Effector memory CD8-positive, alpha-beta T cell (primary cell): ENCODE results near the gene CCNO.

Source experiments
- ATAC-seq: fragments of 150-1000 bp; cut with Tn5 transposase; replicated peaks from 2 replicates; pipeline ENCODE4 v1.10.0; 2021; ENCODE audit warnings: mild to moderate bottlenecking, moderate library complexity
- DNase-seq, 3 experiments: peaks; one replicate each; pipeline ENCODE4 v3.0.0; 2021
- H3K27ac Mint-ChIP-seq, 2 donors: one replicate each; pipeline ENCODE4 v1.8.0; 2022; ENCODE audit warnings: mild to moderate bottlenecking in 2 of 2, mixed read lengths in 2 of 2, moderate library complexity in 2 of 2
- H3K27me3 Mint-ChIP-seq, 2 donors: one replicate each; pipeline ENCODE4 v1.8.0; 2022; ENCODE audit warnings: mixed read lengths in 2 of 2
- H3K36me3 Mint-ChIP-seq: one replicate; pipeline ENCODE4 v1.8.0; 2022; ENCODE audit warnings: mild to moderate bottlenecking, moderate library complexity, mixed read lengths; ENCODE audit not compliant: insufficient read depth
- H3K4me1 Mint-ChIP-seq, 2 donors: one replicate each; pipeline ENCODE4 v1.8.0; 2022; ENCODE audit warnings: low read depth in 2 of 2, mixed read lengths in 2 of 2
- H3K4me3 Mint-ChIP-seq, 2 donors: one replicate each; pipeline ENCODE4 v1.8.0; 2022; ENCODE audit warnings: mild to moderate bottlenecking in 2 of 2, mixed read lengths in 2 of 2, moderate library complexity in 2 of 2
- H3K9me3 Mint-ChIP-seq, 2 donors: one replicate each; pipeline ENCODE4 v1.8.0; 2022; ENCODE audit warnings: mixed read lengths in 2 of 2

The CCNO gene

GRCh38 chr5:55230086-55230629, 3.2 kb downstream of the CCNO start:
- H3K27ac Mint-ChIP-seq: no peak overlapping the region
- H3K4me1 Mint-ChIP-seq: peaks cover 30 to 42% of the 10 kb centered on the region in 2 donors
- no peak overlapping the region for H3K4me3 Mint-ChIP-seq
- H3K27me3 Mint-ChIP-seq: peaks cover 79 to 90% of the 10 kb centered on the region in 2 donors
- no peaks in the 10 kb centered on the region for H3K36me3 Mint-ChIP-seq
- ATAC-seq (no peak), DNase-seq (no peak)
- no peaks in the 10 kb centered on the region for H3K9me3 Mint-ChIP-seq

- H3K4me1 Mint-ChIP-seq: peaks cover 27 to 41% of the 10 kb centered on the region in 2 donors
- ATAC-seq (no peak), DNase-seq (no peak)
- no peaks in the 10 kb centered on the region for H3K9me3 Mint-ChIP-seq
- peaks cover 2% of the 10 kb centered on the region for H3K36me3 Mint-ChIP-seq
- peaks cover 87 to 96% of the 10 kb centered on the region in 2 donors for H3K27me3 Mint-ChIP-seq
- no peak overlapping the region for H3K27ac Mint-ChIP-seq
- H3K4me3 Mint-ChIP-seq: peak overlapping the region; percentile 73 to 80
Observed at GRCh38 chr5:55227664-55228430, 5.6 kb downstream of the CCNO start.

- Mint-ChIP-seq H3K9me3 (no peaks in the 10 kb centered on the region), H3K4me1 (peaks cover 21 to 38% of the 10 kb centered on the region in 2 donors), H3K4me3 (peak within 1 kb of the TSS; percentile 73 to 80), H3K36me3 (peaks cover 7% of the 10 kb centered on the region), H3K27ac (no peak within 1 kb of the TSS), H3K27me3 (peaks cover 88 to 96% of the 10 kb centered on the region in 2 donors)
- ATAC-seq (peak; percentile 58), DNase-seq (peak in 1 of 3 experiments; percentile 23)
Observed at GRCh38 chr5:55226934-55227663, 6.3 kb downstream of the CCNO start, which contains the start of gene MCIDAS. Gene MCIDAS (minus strand): TSS chr5:55227315. CDS start chr5:55227138, 177 bp downstream.

GRCh38 chr5:55226027-55226933, 7.1 kb downstream of the CCNO start:
- H3K36me3 Mint-ChIP-seq: peaks cover 7% of the 10 kb centered on the region
- peak overlapping the region; percentile 72 to 80 for H3K4me3 Mint-ChIP-seq
- peaks cover 12 to 30% of the 10 kb centered on the region in 2 donors for H3K4me1 Mint-ChIP-seq
- no peak overlapping the region for H3K27ac Mint-ChIP-seq
- H3K27me3 Mint-ChIP-seq: peaks cover 85 to 96% of the 10 kb centered on the region in 2 donors
- no peaks in the 10 kb centered on the region for H3K9me3 Mint-ChIP-seq
- ATAC-seq (peak; percentile 51), DNase-seq (peak in 1 of 3 experiments; percentile 23)

GRCh38 chr5:55225346-55225745, 8.1 kb downstream of the CCNO start:
- peaks cover 7% of the 10 kb centered on the region for H3K36me3 Mint-ChIP-seq
- DNase-seq (no peak), ATAC-seq (no peak)
- H3K9me3 Mint-ChIP-seq: no peaks in the 10 kb centered on the region
- peak overlapping the region; percentile 72 to 80 for H3K4me3 Mint-ChIP-seq
- H3K27me3 Mint-ChIP-seq: peaks cover 85 to 96% of the 10 kb centered on the region in 2 donors
- no peak overlapping the region for H3K27ac Mint-ChIP-seq
- peaks cover 14 to 29% of the 10 kb centered on the region in 2 donors for H3K4me1 Mint-ChIP-seq

- Mint-ChIP-seq H3K4me1 (peaks cover 14 to 29% of the 10 kb centered on the region in 2 donors), H3K27me3 (peaks cover 80 to 96% of the 10 kb centered on the region in 2 donors), H3K9me3 (no peaks in the 10 kb centered on the region), H3K27ac (no peak overlapping the region), H3K36me3 (peaks cover 10% of the 10 kb centered on the region), H3K4me3 (peak overlapping the region in 1 of 2 donors; percentile 57)
- no peak for DNase-seq
- ATAC-seq: no peak
Observed at GRCh38 chr5:55223812-55224240, 9.6 kb downstream of the CCNO start.

GRCh38 chr5:55222985-55223811, 10.2 kb downstream of the CCNO start:
- DNase-seq (no peak), ATAC-seq (no peak)
- no peaks in the 10 kb centered on the region for H3K9me3 Mint-ChIP-seq
- peaks cover 10% of the 10 kb centered on the region for H3K36me3 Mint-ChIP-seq
- H3K4me3 Mint-ChIP-seq: peak overlapping the region in 1 of 2 donors; percentile 57
- H3K4me1 Mint-ChIP-seq: peaks cover 14 to 27% of the 10 kb centered on the region in 2 donors
- H3K27ac Mint-ChIP-seq: no peak overlapping the region
- peaks cover 80 to 96% of the 10 kb centered on the region in 2 donors for H3K27me3 Mint-ChIP-seq

- peak overlapping the region in 1 of 2 donors; percentile 19 for H3K4me3 Mint-ChIP-seq
- peaks cover 78 to 95% of the 10 kb centered on the region in 2 donors for H3K27me3 Mint-ChIP-seq
- ATAC-seq (no peak), DNase-seq (no peak)
- H3K4me1 Mint-ChIP-seq: peaks cover 8 to 20% of the 10 kb centered on the region in 2 donors
- H3K27ac Mint-ChIP-seq: no peak overlapping the region
- H3K36me3 Mint-ChIP-seq: peaks cover 10% of the 10 kb centered on the region
- no peaks in the 10 kb centered on the region for H3K9me3 Mint-ChIP-seq
Observed at GRCh38 chr5:55222092-55222984, 11.1 kb downstream of the CCNO start.

GRCh38 chr5:55220433-55221185, 12.8 kb downstream of the CCNO start:
- H3K9me3 Mint-ChIP-seq: no peaks in the 10 kb centered on the region
- DNase-seq (no peak), ATAC-seq (peak; percentile 61)
- peak overlapping the region; percentile 71 to 78 for H3K4me3 Mint-ChIP-seq
- H3K36me3 Mint-ChIP-seq: peaks cover 10% of the 10 kb centered on the region
- no peak overlapping the region for H3K27ac Mint-ChIP-seq
- H3K27me3 Mint-ChIP-seq: peaks cover 69 to 82% of the 10 kb centered on the region in 2 donors
- H3K4me1 Mint-ChIP-seq: peaks cover 8 to 14% of the 10 kb centered on the region in 2 donors

GRCh38 chr5:55219770-55220169, 13.6 kb downstream of the CCNO start:
- Mint-ChIP-seq H3K36me3 (peaks cover 10% of the 10 kb centered on the region), H3K4me3 (peak overlapping the region; percentile 71 to 78)

GRCh38 chr5:55218967-55219366, 14.4 kb downstream of the CCNO start:
- H3K4me1 Mint-ChIP-seq: peaks cover 8 to 13% of the 10 kb centered on the region in 2 donors
- H3K27me3 Mint-ChIP-seq: peaks cover 55 to 66% of the 10 kb centered on the region in 2 donors
- DNase-seq: no peak

More at GRCh38 chr5:55219770-55220169, 13.6 kb downstream of the CCNO start:
- H3K9me3 Mint-ChIP-seq: no peaks in the 10 kb centered on the region
- peaks cover 63 to 74% of the 10 kb centered on the region in 2 donors for H3K27me3 Mint-ChIP-seq
- H3K27ac Mint-ChIP-seq: no peak overlapping the region
- DNase-seq (no peak), ATAC-seq (no peak)
- H3K4me1 Mint-ChIP-seq: peaks cover 8 to 13% of the 10 kb centered on the region in 2 donors

More at GRCh38 chr5:55218967-55219366, 14.4 kb downstream of the CCNO start:
- no peak overlapping the region for H3K4me3 Mint-ChIP-seq
- no peaks in the 10 kb centered on the region for H3K9me3 Mint-ChIP-seq
- H3K27ac Mint-ChIP-seq: no peak overlapping the region
- no peak for ATAC-seq
- H3K36me3 Mint-ChIP-seq: peaks cover 10% of the 10 kb centered on the region
